Stimulated activated naive CD8-positive, alpha-beta T cell treated with anti-CD3 and anti-CD28 coated beads, Interleukin-15, amount 100 ng/mL, for 72 hours (primary cell): ENCODE results near the gene NUDT4.
A peak's percentile ranks its signal among the peaks of the same experiment; 100 is the strongest.
"Not testable (repeated sequence)": the region's sequence is repeated elsewhere in the genome, so short reads cannot be mapped to it uniquely, and the experiment has no call there.

Experiments used
- ATAC-seq: fragments of 150-1000 bp; cut with Tn5 transposase; 2 replicates; pipeline ENCODE4 v1.10.0; 2021; ENCODE audit warnings: mild to moderate bottlenecking, moderate library complexity
- DNase-seq, 2 donors: peaks; one replicate each; pipeline ENCODE4 v3.0.0; 2021 to 2022
- H3K27ac Mint-ChIP-seq, 2 donors: one replicate each; pipeline ENCODE4 v1.8.0; 2022; ENCODE audit warnings: mild to moderate bottlenecking in 2 of 2, mixed read lengths in 2 of 2, moderate library complexity in 2 of 2
- H3K27me3 Mint-ChIP-seq: one replicate; pipeline ENCODE4 v1.8.0; 2022; ENCODE audit warnings: mixed read lengths
- H3K4me1 Mint-ChIP-seq: one replicate; pipeline ENCODE4 v1.8.0; 2022; ENCODE audit warnings: mild to moderate bottlenecking, mixed read lengths
- H3K4me3 Mint-ChIP-seq, 2 donors: one replicate each; pipeline ENCODE4 v1.8.0; 2022; ENCODE audit warnings: mild to moderate bottlenecking in 2 of 2, mixed read lengths in 2 of 2, moderate library complexity in 1 of 2
- H3K9me3 Mint-ChIP-seq, 2 donors: one replicate each; pipeline ENCODE4 v1.8.0; 2022; ENCODE audit warnings: mixed read lengths in 2 of 2

NUDT4 gene

GRCh38 chr12:93379326-93379980, 1.7 kb downstream of the NUDT4 start:
- DNase-seq: no peak
- peak overlapping the region; percentile 97 to 98 for H3K4me3 Mint-ChIP-seq
- H3K27me3 Mint-ChIP-seq: no peaks in the 10 kb centered on the region
- peaks cover 52% of the 10 kb centered on the region for H3K4me1 Mint-ChIP-seq
- H3K9me3 Mint-ChIP-seq: no peaks in the 10 kb centered on the region
- no peak for ATAC-seq
- peak overlapping the region; percentile 98 to 99 for H3K27ac Mint-ChIP-seq

- peak overlapping the region in 1 of 2 donors; percentile 99 for H3K27ac Mint-ChIP-seq
- no peaks in the 10 kb centered on the region for H3K9me3 Mint-ChIP-seq
- DNase-seq (no peak), ATAC-seq (no peak)
- H3K4me3 Mint-ChIP-seq: peak overlapping the region; percentile 97 to 98
- peaks cover 55% of the 10 kb centered on the region for H3K4me1 Mint-ChIP-seq
- H3K27me3 Mint-ChIP-seq: no peaks in the 10 kb centered on the region
Observed at GRCh38 chr12:93379981-93380361, 2.2 kb downstream of the NUDT4 start.

GRCh38 chr12:93380480-93381121, 2.9 kb downstream of the NUDT4 start:
- H3K9me3 Mint-ChIP-seq: peaks cover 0 to 5% of the 10 kb centered on the region in 2 donors
- peak overlapping the region; percentile 97 to 98 for H3K4me3 Mint-ChIP-seq
- peaks cover 61% of the 10 kb centered on the region for H3K4me1 Mint-ChIP-seq
- peak overlapping the region in 1 of 2 donors; percentile 5 for H3K27ac Mint-ChIP-seq
- no peak for ATAC-seq
- DNase-seq: no peak
- no peaks in the 10 kb centered on the region for H3K27me3 Mint-ChIP-seq

GRCh38 chr12:93381161-93381975, 3.6 kb downstream of the NUDT4 start:
- peak overlapping the region; percentile 97 to 98 for H3K4me3 Mint-ChIP-seq
- peaks cover 0 to 6% of the 10 kb centered on the region in 2 donors for H3K9me3 Mint-ChIP-seq
- no peak for DNase-seq
- no peak for ATAC-seq
- H3K4me1 Mint-ChIP-seq: peaks cover 60% of the 10 kb centered on the region
- H3K27ac Mint-ChIP-seq: no peak overlapping the region
- no peaks in the 10 kb centered on the region for H3K27me3 Mint-ChIP-seq

- H3K27me3 Mint-ChIP-seq, H3K27ac Mint-ChIP-seq, ATAC-seq, DNase-seq, H3K9me3 Mint-ChIP-seq: not testable (repeated sequence)
- H3K4me3 Mint-ChIP-seq: peak overlapping the region; percentile 97 to 98
- peaks cover 56% of the 10 kb centered on the region for H3K4me1 Mint-ChIP-seq
Observed at GRCh38 chr12:93381976-93382437, 4.3 kb downstream of the NUDT4 start.

GRCh38 chr12:93387780-93388179, 10.1 kb downstream of the NUDT4 start:
- Mint-ChIP-seq H3K27me3 (no peaks in the 10 kb centered on the region), H3K9me3 (peaks cover 0 to 6% of the 10 kb centered on the region in 2 donors), H3K27ac (no peak overlapping the region), H3K4me1 (peaks cover 60% of the 10 kb centered on the region), H3K4me3 (no peak overlapping the region)
- peak in 1 of 2 donors; percentile 44 for DNase-seq
- peak; percentile 94 for ATAC-seq

- peaks cover 48% of the 10 kb centered on the region for H3K4me1 Mint-ChIP-seq
- ATAC-seq (no peak), DNase-seq (no peak)
- H3K27ac Mint-ChIP-seq: peak overlapping the region in 1 of 2 donors; percentile 13
- H3K4me3 Mint-ChIP-seq: no peak overlapping the region
- peaks cover 0 to 6% of the 10 kb centered on the region in 2 donors for H3K9me3 Mint-ChIP-seq
- no peaks in the 10 kb centered on the region for H3K27me3 Mint-ChIP-seq
Observed at GRCh38 chr12:93390031-93390430, 12.3 kb downstream of the NUDT4 start.

GRCh38 chr12:93390549-93391297, 13.0 kb downstream of the NUDT4 start:
- DNase-seq: no peak
- ATAC-seq: no peak
- Mint-ChIP-seq H3K4me1 (peaks cover 41% of the 10 kb centered on the region), H3K27ac (peak overlapping the region in 1 of 2 donors; percentile 84), H3K4me3 (no peak overlapping the region), H3K9me3 (no peaks in the 10 kb centered on the region), H3K27me3 (no peaks in the 10 kb centered on the region)

GRCh38 chr12:93393425-93393824, 15.7 kb downstream of the NUDT4 start:
- ATAC-seq: no peak
- Mint-ChIP-seq H3K27me3 (no peaks in the 10 kb centered on the region), H3K9me3 (no peaks in the 10 kb centered on the region), H3K4me3 (no peak overlapping the region), H3K4me1 (peaks cover 25% of the 10 kb centered on the region), H3K27ac (peak overlapping the region in 1 of 2 donors; percentile 57)
- no peak for DNase-seq

- Mint-ChIP-seq H3K9me3 (no peaks in the 10 kb centered on the region), H3K4me3 (no peak overlapping the region), H3K27me3 (no peaks in the 10 kb centered on the region), H3K4me1 (peaks cover 2% of the 10 kb centered on the region), H3K27ac (no peak overlapping the region)
- no peak for DNase-seq
- ATAC-seq: no peak
Observed at GRCh38 chr12:93397412-93397811, 19.7 kb downstream of the NUDT4 start.

- H3K27me3 Mint-ChIP-seq, H3K4me3 Mint-ChIP-seq, H3K9me3 Mint-ChIP-seq, H3K27ac Mint-ChIP-seq, H3K4me1 Mint-ChIP-seq, DNase-seq: not testable (repeated sequence)
- peak; percentile 100 for ATAC-seq
Observed at GRCh38 chr12:93399183-93399863, 21.6 kb downstream of the NUDT4 start.

- H3K9me3 Mint-ChIP-seq: no peaks in the 10 kb centered on the region
- H3K4me3 Mint-ChIP-seq: no peak overlapping the region
- H3K27ac Mint-ChIP-seq: no peak overlapping the region
- peaks cover 7% of the 10 kb centered on the region for H3K4me1 Mint-ChIP-seq
- no peak for ATAC-seq
- no peaks in the 10 kb centered on the region for H3K27me3 Mint-ChIP-seq
- no peak for DNase-seq
Observed at GRCh38 chr12:93402333-93403311, 24.9 kb downstream of the NUDT4 start.

- Mint-ChIP-seq H3K4me3 (no peak overlapping the region), H3K9me3 (no peaks in the 10 kb centered on the region), H3K27ac (peak overlapping the region in 1 of 2 donors; percentile 68), H3K4me1 (peaks cover 18% of the 10 kb centered on the region), H3K27me3 (no peaks in the 10 kb centered on the region)
- DNase-seq: no peak
- no peak for ATAC-seq
Observed at GRCh38 chr12:93403988-93404803, 26.5 kb downstream of the NUDT4 start.
